KOPT-K1 (cell line): ENCODE data around the gene DNAJC5.

Experiments
- H3K27ac ChIP-seq: fragments of 200-600 bp; sonication (generic); 2 replicates; pipeline ENCODE4 v1.5.1; 2016; ENCODE audit warnings: antibody characterized with exemption, mild to moderate bottlenecking, low read depth, low read length; ENCODE audit not compliant: poor library complexity, severe bottlenecking
- H3K36me3 ChIP-seq: fragments of 200-600 bp; sonication (generic); 2 replicates; pipeline ENCODE4 v1.5.1; 2017; ENCODE audit warnings: antibody characterized with exemption, mild to moderate bottlenecking, low read length, moderate library complexity; ENCODE audit not compliant: insufficient read depth
- H3K9me3 ChIP-seq: fragments of 200-600 bp; sonication (generic); 2 replicates; pipeline ENCODE4 v1.5.1; 2017; ENCODE audit warnings: antibody characterized with exemption, low read length, mild to moderate bottlenecking; ENCODE audit not compliant: insufficient read depth, poor library complexity, severe bottlenecking

The DNAJC5 gene

GRCh38 chr20:63932606-63933160 lies 37.8 kb downstream of the DNAJC5 start:
- H3K27ac ChIP-seq = no peak overlapping the region
- no peaks in the 10 kb centered on the region for H3K9me3 ChIP-seq
- H3K36me3 ChIP-seq = peaks cover 89% of the 10 kb centered on the region

- peaks cover 80% of the 10 kb centered on the region for H3K36me3 ChIP-seq
- H3K27ac ChIP-seq = no peak overlapping the region
- H3K9me3 ChIP-seq = no peaks in the 10 kb centered on the region
Measured at GRCh38 chr20:63933646-63934045, 38.7 kb downstream of the DNAJC5 start.

- Histone ChIP-seq H3K36me3 (peaks cover 79% of the 10 kb centered on the region), H3K9me3 (no peaks in the 10 kb centered on the region), H3K27ac (no peak overlapping the region)
Measured at GRCh38 chr20:63934271-63935068, 39.5 kb downstream of the DNAJC5 start.

- no peak overlapping the region for H3K27ac ChIP-seq
- H3K36me3 ChIP-seq = peaks cover 76% of the 10 kb centered on the region
- no peaks in the 10 kb centered on the region for H3K9me3 ChIP-seq
Measured at GRCh38 chr20:63935447-63935846, 40.5 kb downstream of the DNAJC5 start.

DNA sequence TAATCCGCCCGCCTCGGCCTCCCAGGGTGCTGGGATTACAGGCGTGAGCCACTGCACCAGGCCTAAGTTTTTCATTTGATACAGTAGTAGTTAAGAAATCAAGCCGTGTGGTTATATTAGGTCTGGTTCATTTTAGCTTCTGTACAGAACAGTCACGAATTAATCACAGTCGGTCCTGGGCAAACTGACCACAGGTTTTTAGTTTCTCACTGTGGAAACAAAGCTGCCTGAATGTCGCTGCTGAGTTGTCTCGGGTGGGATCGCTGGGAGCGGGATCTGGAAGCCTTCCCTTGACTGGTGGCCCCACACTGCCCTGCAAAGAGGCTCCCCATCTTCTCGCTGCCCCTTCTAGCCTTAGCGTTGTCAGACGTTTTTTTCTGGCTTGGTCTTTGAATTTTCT lies 42.7 kb downstream of the DNAJC5 start:
- peaks cover 68% of the 10 kb centered on the region for H3K36me3 ChIP-seq

DNA sequence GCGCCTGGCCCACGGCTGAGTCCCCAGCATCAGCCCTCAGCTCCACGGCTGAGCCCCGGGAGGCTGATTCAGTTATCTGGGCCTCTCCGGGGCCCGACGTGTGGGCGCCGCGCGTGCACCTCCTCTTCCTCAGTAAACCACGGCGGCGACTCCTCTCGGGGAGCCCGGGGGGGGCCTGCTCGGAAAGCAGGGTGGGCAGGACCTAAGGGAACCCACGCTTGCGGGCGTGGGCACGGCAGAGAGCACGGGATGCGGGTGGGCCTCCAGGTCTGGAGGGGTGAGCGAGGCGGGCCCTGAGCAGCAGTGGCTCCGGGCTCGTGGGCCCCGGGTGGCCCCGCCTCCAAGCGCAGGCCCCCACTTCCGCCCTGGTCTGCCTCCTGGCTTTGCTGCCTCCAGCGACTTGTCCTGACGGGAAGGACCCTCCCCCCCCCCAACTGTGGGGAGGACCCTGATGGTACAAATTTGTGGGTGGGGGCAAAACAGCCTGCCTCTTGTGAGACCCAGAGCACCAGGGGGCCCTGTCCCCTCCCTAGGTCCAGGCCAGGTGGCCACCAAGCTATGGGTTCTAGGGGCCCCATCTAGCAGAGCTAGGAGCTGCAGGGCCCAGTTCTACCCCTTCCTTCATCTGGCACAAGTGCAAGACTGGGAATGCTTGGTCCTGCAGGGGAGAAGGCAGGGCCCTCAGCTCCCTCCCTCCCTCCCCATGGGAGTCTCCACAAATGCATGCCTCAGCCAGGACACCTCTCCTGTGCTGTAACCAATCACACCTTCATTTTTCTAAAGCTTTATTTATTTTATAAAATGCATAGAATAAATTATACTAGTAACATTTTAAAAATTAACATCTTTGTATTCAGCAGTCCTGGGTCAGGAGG lies 44.4 kb downstream of the DNAJC5 start:
- H3K36me3 ChIP-seq = peaks cover 68% of the 10 kb centered on the region
- H3K27ac ChIP-seq = no peak overlapping the region
- no peaks in the 10 kb centered on the region for H3K9me3 ChIP-seq

More for the DNA sequence above, 42.7 kb downstream of the DNAJC5 start:
- H3K27ac ChIP-seq = no peak overlapping the region
- no peaks in the 10 kb centered on the region for H3K9me3 ChIP-seq

GRCh38 chr20:63940071-63940471 lies 45.1 kb downstream of the DNAJC5 start:
- Histone ChIP-seq H3K27ac (no peak overlapping the region), H3K36me3 (peaks cover 68% of the 10 kb centered on the region), H3K9me3 (no peaks in the 10 kb centered on the region)

DNA sequence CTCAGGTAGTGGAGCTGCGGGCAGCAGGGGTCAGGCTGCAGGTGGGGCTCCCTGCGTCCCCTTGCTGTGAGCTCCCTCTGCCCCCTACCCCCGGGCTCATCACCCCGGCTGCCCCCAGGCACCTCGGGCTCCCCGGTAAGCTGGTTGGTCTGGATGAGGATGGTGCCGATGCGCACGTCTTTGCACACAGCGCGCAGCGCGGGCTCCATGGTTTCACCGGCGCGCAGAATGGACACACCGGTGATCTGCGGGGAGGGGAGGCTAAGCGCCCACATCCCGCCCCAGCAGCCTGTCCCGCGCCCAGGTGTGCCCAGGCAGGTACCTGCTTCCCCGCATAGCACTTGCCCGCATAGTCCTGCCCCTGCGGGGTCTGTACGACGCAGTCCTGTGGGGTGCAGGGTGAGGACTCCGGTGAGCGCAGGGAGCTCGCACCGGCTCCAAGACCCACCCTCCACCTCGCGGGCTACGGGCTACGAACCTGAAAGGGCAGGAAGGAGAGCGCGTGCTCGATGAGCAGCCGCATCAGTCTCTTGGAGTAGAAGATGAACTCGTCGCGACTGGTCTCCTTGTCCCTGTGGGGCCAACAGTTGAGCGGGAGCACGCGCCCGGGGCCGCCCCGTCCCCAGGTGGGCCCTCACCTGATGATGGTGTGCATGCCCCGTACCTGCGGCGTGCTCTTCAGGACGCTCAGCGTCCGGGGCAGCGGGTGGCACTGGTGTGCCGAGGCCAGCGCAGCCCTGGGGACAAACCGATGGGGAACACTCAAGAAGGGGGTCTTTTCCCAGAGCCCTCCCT lies 45.7 kb downstream of the DNAJC5 start:
- Histone ChIP-seq H3K27ac (no peak overlapping the region), H3K36me3 (peaks cover 68% of the 10 kb centered on the region), H3K9me3 (no peaks in the 10 kb centered on the region)

GRCh38 chr20:63941282-63942081 lies 46.6 kb downstream of the DNAJC5 start:
- Histone ChIP-seq H3K36me3 (peaks cover 66% of the 10 kb centered on the region), H3K27ac (no peak overlapping the region), H3K9me3 (no peaks in the 10 kb centered on the region)

GRCh38 chr20:63942250-63942951 lies 47.5 kb downstream of the DNAJC5 start:
- Histone ChIP-seq H3K27ac (no peak overlapping the region), H3K36me3 (peaks cover 63% of the 10 kb centered on the region), H3K9me3 (no peaks in the 10 kb centered on the region)

DNA sequence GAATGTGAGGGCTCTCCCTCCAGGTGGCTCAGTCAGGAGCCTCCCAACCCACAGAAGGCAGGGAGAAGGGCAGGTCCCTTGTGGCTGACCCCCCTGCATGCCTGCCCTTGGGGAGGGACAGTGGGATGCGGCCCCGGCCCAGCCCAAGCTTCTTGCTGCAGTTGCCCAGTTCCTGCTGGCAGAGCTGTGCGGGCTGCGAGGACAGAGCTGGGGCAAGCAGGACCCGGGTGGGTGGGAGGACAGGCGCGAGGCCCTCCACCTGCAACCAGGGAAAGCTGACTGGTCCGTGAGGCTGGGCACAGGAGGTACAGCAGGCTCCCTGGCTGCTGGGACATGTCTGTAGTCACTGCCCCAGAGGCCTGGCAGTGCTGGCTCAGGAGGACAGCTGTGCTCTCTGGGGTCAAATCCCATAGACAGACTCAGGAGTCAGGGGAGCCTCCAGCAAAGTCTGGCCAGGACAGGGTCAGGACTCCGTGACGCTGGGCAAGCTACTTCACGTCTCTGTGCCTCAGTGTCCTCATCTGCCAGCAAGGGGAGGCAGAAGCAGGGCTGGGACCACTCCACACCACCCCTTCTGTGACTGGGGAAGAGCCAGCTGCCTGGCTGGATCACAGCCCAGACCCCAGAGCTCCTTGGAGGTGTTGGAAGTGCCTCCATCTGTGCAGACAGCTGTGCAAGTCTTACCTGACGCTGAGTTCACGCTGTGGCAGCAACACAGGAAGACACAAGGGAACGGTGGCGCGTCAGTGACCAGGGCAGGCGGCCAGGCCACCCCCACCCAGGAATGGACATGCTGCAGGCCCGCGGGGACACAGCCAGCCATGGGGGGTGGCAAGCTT lies 48.3 kb downstream of the DNAJC5 start:
- no peak overlapping the region for H3K27ac ChIP-seq
- H3K36me3 ChIP-seq = peaks cover 63% of the 10 kb centered on the region
- no peaks in the 10 kb centered on the region for H3K9me3 ChIP-seq

GRCh38 chr20:63943808-63944077 lies 48.8 kb downstream of the DNAJC5 start:
- Histone ChIP-seq H3K36me3 (peaks cover 61% of the 10 kb centered on the region), H3K9me3 (no peaks in the 10 kb centered on the region), H3K27ac (no peak overlapping the region)
